Activated T-helper 1 cell treated with anti-CD3 and anti-CD28 coated beads, Interleukin-2, amount 50 U/mL, for 16 hours (primary cell): ENCODE results near the gene GGTA1.

ENCODE experiments used
- DNase-seq, 2 donors: peaks; one replicate each; pipeline ENCODE4 v3.0.0-alpha.2; 2020; ENCODE audit warnings: low read depth in 1 of 2, low spot score in 1 of 2

Gene GGTA1

DNA sequence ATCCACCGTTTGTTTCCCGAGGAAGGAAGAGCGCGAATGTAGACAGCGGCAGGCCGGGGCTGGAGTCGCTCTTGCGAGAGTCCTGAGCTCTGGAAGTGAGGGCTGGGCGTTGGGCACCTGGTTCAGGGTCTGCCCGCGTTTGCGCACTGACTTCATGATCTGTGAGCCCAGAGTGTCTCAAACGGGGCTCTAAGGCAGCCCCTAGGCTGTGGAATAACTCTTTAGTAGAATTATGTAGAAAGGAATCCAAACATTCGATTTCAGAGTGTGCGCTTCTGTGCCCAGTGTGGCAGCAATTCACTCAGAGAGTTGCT, 478 bp upstream of the GGTA1 start:
- DNase-seq = no peak

- no peak for DNase-seq
Observed at GRCh38 chr9:121499177-121499426, 542 bp downstream of the GGTA1 start.

- DNase-seq = no peak
Observed at GRCh38 chr9:121498487-121499176, 1.0 kb downstream of the GGTA1 start.

- DNase-seq = no peak
Observed at GRCh38 chr9:121498150-121498486, 1.5 kb downstream of the GGTA1 start.

DNA sequence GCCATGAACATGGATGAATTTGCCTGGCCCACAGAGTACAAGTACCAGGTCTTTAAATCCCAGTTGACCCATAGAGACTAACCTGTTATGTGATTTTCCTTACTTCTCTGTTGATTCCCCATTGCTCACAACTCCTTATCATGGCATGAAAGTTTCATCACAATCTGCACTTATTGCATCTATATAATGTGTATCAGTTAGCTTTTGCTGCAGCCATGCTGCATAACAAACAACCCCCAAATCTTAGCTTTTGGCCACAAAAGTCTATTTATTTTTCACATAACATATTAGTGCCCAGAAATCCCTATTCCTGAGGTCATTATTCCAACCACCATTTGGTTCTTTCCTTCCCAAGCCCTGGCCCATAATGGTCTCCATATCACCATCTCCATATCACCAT, 3.7 kb downstream of the GGTA1 start:
- no peak for DNase-seq

- DNase-seq = no peak
Observed at GRCh38 chr9:121494192-121494591, 5.5 kb downstream of the GGTA1 start.

GRCh38 chr9:121491111-121491510, 8.5 kb downstream of the GGTA1 start:
- no peak for DNase-seq

GRCh38 chr9:121489344-121489743, 10.3 kb downstream of the GGTA1 start:
- DNase-seq = no peak

- no peak for DNase-seq
Observed at GRCh38 chr9:121486043-121486442, 13.6 kb downstream of the GGTA1 start.

GRCh38 chr9:121485623-121486022, 14.0 kb downstream of the GGTA1 start:
- no peak for DNase-seq

GRCh38 chr9:121484651-121485446, 14.8 kb downstream of the GGTA1 start:
- no peak for DNase-seq

- no peak for DNase-seq
Observed at GRCh38 chr9:121483473-121484031, 16.1 kb downstream of the GGTA1 start.

GRCh38 chr9:121483049-121483448, 16.6 kb downstream of the GGTA1 start:
- DNase-seq = no peak

DNA sequence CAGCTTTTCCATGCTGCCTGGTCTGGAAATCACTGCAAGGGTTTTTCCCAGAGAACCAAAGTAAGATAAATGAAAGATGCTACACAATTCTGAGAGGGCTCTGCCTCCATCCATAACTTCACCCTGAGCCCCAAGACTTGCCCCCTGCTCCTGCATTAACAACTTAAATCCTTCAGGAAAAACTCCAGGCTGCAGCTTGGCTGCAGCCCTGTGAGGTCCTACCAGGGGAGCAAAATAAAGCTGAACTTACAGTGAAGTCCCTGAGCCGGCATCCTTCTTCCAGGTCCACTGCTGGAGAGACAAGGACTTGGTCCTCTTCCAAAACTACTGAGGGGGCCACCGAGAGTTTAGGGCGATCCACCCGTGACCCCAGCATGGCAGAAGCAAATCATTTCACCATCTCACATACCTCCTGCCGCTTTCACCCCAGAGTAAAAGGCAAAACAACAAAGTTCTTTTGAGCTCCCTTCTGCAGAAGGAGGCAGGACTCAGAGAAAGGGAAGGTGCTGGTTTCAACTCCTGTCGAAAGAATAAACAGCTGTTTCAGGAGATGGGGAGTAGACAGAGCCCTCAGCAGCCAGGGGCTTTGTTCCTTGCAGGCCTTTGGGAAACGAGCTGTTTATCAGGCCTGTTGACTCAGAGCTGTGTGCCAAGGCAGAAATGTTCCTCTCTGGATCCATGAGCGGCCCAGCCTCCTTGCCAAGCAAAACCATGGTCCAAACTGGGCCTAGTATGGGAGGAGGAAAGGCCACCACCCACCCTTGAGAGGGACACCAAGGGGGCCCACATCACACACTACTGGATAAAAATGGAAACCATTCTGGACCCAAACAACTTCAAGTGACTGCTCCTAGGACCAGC, 20.6 kb downstream of the GGTA1 start:
- DNase-seq = no peak

- DNase-seq = no peak
Observed at GRCh38 chr9:121476156-121476555, 23.5 kb downstream of the GGTA1 start.

DNA sequence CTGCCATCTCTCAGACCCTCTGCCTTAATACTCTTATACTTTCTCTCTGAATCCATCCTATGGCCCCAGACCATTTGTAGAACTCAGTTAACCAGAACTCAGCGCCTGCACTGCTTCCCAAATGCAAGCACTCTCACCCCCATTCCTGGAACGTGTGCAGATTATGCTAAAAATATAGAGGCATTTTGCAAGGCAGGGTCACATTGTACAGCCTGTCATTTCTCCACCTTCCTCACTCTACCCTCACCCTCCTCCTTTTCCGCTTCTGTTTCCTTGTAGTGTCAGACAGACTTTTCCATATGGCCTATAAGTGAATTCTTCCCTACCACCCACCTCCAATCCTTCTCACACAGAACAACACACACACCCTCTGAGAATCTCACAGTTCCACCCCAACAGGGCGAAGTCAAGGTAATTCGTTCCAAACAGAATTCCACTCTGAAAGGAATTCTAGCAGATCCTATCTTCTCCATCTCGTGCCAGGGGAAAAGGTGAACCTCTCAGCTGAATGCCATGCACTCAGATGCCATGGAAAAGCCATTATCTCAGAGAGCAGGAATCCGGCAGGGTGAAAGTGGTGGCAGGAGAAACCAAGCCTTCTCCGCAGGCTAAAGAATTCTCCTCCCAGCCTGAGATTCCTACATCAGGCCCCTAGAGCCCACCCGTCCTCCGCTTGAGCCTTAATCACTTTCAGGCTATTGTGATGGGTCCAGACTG, 25.3 kb downstream of the GGTA1 start:
- DNase-seq = no peak

GRCh38 chr9:121473229-121473628, 26.4 kb downstream of the GGTA1 start:
- DNase-seq = no peak

- no peak for DNase-seq
Observed at GRCh38 chr9:121472446-121472845, 27.2 kb downstream of the GGTA1 start.

GRCh38 chr9:121466142-121466541, 33.5 kb downstream of the GGTA1 start:
- no peak for DNase-seq

DNA sequence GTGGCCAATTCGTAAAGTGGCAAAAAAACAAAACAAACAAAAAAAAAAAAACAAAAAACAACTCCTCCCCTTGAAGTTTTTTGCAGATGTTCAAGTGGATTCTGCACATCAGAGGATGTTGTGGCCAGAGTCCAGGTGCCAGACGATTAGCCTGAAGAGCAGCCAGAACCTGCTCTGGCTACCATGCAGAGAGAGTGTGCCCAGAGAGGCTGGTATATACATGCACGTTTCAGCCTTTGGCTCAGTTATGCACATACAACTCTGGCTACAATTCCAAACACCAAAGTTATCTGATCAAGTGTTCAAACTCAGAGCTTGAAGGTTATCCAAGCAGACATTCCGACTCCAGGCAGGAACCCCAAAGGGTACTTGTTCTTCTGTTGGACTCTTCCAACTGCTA, 34.7 kb downstream of the GGTA1 start:
- DNase-seq = no peak

DNA sequence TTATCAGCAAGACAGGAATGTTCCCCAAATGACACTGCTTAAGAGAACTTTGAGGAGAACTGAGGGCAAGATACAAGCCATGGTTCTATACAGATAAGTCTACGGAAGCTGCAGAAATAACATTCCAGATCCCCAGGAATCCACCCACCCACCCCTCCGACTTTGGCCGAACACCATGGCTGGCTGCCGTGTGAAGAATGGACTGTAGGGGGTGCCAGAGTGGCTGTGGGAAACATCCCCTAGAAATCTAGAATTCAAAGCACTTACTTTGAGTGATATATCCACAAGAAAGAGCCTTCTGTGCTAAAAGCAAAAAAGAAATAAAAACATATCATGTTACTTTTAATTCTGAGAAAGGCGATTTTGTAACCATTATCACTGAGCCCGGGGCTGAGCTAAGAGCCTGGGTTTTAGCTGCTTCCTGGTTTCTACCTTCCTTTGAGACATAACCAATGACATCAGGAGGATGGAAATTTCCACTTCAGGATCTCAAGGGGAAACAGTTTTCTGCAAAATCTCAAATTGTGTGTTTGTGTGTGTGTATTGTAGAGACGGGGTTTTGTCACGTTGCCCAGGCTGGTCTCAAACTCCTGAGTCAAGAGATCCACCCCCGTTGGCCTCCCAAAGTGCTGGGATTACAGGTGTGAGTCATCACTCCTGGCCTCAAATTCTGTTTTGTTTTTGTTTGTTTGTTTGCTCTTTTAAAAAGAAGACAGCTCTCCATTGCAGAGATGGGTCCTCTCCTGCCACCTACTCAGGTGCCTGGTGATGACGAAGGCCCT, 36.4 kb downstream of the GGTA1 start:
- DNase-seq = no peak
